GM19438 (cell line): Measurements from ENCODE around the gene DOHH.

Experiments
- ATAC-seq: cut with Tn5 transposase; IDR thresholded peaks from one replicate; pipeline ENCODE4 v1.9.1; 2021; ENCODE audit warnings: low read depth; ENCODE audit not compliant: unreplicated experiment

Gene DOHH

DNA sequence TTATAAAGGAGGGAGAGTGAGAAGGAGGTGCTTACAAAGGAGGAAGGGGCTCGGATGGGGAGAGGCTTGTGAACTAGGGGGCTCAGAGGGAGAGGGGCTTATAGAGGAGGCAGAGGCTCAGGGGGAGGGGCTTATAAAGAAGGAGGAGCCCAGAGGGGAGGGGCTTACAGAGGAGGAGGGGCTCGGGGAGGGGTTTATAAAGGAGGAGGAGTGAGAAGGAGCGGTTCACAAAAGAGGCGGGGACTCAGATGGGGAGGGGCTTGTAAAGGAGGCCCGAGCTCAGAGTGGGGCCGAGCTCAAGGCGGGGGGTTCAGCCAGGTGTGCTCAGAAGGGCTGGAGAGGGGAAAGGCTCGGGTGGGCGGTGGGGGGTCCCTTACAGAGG, 20.6 kb downstream of the DOHH start:
- no peak for ATAC-seq

DNA sequence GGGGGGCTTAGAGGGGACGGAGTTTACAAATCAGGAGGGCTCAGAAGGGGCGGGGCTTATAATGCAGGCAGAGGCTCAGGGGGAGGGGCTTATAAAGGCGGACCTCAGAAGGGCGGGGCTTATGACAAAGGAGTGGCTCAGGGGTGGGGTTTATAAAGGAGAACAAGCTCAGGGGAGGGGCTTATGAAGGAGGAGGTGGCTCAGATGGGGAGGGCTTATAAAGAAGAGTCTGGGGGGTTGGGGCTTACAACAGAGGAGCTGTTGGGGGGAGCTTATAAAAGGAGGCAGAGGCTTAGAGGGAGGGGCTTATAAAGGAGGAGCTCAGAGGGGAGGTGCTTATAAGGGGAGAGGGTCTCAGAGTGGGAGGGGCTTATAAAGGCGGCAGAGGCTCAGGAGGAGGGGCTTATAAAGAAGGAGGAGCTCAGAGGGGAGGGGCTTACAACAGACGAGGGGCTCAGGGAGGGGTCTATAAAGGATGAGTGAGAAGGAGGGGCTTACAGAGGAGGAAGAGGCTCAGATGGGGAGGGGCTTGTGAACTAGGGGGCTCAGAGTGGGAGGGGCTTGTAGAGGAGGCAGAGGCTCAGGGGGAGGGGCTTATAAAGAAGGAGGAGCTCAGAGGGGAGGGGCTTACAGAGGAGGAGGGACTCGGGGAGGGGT, 21.2 kb downstream of the DOHH start:
- no peak for ATAC-seq

DNA sequence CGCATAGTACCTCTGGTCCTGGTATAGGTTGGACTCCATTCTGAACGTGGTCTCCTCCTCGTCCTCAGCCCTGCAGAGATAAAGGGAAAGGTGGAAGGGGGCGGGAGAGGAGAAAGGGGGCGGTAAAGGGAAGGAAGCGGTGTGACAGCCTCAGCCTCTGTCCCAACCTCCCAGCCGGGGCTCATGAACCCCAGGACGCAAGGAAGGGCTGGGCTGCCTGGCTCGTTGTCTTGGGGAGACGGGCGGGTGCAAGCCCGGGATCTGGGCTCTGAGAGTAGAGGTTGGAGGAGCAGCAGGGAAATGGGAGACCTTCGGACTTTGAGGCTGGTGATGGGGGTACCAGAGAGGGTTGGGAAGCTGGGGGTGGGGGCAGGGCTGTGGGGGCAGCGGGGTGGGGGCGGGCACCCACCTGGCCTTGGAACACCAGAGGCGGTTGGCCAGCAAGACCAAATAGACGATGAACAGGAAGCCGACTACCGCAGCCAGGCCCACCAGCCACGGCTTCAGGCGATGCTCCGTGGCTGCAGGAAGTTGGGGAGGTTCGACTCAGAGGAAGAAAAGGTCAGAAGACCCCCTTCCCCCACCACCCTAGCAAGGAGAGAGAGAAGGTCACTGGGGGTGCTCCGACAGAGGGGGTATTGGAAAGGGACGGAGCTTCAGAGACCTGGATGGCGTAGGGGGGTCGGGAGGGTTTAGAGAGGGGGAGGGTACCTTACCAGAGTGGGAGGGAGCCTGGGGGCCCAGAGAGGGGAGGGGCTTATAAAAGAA, 21.9 kb downstream of the DOHH start:
- ATAC-seq, result no peak

DNA sequence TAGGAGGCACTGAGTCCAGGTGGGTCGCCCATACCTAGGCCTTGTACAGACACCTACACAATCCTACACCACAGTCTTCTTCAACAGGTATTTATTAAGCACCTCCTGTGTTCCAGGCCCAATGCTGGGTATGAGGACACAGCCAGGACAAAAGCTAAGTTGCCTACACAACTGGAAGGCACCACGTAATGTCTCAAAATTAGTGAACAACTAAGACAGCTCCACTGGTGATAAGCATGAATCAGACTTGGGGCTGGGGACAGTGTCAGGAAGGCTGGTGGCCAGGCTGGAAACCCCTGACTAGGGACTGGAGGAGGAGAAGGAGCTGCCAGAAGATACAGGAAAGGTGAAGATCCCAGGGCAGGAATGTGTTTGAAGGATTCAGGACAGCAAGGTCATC, 22.5 kb downstream of the DOHH start:
- ATAC-seq, result no peak

DNA sequence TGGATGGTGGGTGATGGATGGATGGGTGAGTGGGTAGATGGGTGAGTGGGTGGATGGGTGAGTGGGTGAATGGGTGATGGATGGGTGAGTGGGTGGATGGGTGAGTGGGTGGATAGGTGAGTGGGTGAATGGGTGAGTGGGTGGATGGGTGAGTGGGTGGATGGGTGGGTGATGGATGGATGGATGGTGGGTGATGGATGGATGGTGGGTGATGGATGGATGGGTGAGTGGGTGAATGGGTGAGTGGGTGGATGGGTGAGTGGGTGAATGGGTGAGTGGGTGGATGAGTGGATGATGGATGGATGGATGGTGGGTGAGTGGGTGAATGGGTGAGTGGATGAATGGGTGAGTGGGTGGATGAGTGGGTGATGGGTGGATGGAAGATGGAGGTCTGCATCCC, 23.0 kb downstream of the DOHH start:
- no peak for ATAC-seq

DNA sequence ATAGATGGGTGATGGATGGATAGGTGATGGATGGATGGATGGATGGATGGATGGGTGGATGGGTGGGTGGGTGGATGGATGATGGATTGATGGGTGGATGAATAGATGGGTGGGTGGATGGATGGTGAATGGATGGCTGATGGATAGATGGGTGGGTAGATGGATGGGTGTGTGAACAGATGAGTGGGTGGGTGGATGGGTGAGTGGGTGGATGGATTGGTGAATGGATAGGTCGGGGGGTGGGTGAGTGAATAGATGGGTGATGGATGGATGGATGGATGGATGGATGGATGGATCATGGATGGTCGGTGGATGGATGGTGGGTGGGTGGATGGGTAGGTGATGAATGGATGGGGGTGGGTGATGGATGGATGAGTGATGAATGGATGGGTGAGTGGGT, 23.6 kb downstream of the DOHH start:
- ATAC-seq, result no peak

DNA sequence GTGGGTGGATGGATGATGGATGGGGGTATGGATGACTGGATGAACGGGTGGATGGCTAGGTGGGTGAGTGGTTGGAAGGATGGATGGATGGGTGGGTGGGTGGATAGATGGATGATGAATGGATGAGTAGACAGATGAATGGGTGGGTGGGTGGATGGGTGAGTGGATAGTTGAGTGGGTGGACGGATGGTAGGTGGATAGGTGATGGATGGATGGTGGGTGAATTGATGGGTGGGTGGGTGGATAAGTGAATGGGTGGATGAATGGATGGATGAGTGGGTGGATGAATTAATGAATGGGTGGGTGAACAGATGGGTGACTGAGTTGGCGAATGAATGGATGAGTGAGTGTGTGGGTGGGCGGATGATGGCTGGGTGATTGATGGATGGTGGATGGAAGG, 25.0 kb downstream of the DOHH start:
- no peak for ATAC-seq

DNA sequence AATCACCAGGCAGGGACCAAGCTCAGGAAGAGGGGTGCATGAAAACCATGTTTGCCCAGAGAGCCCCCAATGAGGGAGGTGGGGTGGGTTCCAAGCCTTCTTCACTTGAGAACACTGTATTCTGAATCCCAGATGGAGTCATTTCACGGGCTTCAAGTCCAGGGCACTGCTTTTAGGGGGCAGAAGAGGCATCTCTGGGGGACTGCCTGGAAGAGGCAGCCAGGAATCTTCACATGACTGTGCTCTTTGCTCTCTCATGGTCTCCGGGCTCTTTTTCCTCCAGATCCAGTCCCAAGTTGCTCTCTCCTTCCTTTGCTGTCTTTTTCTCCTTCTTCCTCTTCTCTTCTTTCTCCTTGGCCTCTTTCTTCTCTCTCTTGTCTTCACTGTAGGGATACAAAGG, 25.9 kb downstream of the DOHH start:
- no peak for ATAC-seq

DNA sequence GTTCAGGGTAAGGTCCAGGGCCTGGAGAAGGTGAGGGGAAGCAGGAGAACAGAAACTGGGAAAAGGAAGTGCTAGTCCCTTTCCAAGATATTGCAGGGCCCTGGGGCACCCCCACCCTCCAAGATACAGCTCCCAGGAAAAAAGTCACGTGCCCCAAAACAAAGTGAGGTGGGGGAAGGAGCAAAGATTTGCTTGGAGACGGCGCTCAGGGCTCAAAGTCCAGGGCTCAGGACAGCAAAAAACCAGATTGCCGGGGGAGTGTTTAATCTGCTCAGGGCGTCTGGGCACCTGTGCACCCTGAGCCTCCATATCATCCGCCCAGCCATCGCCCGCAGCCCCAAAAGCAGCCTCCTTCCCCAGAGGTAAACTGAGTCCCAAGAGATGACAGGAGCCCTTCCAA, 26.5 kb downstream of the DOHH start:
- ATAC-seq, result no peak

DNA sequence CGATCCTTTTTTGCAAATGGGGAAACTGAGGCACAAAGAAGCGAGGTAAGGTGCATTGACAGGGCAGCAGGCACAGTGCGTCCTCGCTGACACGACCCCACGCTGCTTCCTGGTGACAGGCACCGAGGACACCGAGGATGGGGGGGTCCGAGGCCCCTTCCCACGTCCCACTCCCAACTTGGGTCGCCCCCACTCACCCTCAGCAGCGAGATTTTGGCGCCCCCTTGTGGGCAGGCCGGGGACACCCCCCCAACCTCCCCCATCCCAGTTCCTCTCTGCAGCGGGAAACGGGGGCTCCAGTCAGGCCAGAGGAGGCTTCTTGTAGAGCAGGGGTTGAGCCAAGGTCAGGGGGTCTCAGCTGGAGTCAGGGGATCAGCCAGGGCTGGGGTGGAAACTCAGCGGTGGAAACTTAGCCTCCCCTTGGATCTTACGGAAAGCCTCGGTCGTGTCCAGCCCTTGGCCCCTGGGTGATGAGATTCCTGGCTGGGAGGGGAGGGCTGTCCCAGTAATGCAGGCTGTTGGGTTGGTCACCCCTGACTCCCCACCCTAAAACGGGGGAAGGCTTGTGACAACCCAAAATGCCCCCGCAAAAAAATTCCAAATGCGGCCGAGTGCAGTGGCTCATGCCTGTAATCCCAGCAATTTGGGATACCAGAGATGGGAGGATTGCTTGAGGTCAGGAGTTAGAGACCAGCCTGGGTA, 28.4 kb downstream of the DOHH start:
- ATAC-seq, result no peak

DNA sequence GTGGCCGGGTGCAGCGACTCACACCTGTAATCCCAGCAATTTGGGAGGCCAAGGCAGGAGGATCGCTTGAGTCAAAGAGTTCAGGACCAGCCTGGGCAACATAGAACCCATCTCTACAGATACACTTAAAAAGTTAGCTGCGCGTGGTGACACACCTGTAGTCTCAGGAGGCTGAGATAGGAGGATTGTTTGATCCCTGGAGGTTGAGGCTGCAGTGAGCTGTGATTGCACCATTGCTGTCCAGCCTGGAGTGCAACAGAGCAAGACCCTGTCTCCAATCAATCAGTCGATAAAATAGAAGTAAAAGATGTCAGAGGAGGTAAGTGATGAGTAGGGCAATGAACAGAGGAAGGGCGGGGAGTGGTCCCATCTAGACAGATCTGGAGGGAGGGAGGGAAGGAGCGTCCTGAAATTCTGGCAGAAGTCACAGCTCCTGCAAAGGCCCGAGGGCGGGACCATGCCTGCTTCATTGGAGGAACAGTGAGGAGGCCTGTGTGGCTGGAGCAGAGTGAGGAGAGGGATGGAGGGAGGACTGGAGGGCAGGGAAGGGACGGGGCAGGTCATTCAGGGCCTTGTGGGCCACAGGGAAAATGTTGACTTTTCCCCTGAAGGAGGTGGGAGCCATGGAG, 29.9 kb downstream of the DOHH start:
- no peak for ATAC-seq

DNA sequence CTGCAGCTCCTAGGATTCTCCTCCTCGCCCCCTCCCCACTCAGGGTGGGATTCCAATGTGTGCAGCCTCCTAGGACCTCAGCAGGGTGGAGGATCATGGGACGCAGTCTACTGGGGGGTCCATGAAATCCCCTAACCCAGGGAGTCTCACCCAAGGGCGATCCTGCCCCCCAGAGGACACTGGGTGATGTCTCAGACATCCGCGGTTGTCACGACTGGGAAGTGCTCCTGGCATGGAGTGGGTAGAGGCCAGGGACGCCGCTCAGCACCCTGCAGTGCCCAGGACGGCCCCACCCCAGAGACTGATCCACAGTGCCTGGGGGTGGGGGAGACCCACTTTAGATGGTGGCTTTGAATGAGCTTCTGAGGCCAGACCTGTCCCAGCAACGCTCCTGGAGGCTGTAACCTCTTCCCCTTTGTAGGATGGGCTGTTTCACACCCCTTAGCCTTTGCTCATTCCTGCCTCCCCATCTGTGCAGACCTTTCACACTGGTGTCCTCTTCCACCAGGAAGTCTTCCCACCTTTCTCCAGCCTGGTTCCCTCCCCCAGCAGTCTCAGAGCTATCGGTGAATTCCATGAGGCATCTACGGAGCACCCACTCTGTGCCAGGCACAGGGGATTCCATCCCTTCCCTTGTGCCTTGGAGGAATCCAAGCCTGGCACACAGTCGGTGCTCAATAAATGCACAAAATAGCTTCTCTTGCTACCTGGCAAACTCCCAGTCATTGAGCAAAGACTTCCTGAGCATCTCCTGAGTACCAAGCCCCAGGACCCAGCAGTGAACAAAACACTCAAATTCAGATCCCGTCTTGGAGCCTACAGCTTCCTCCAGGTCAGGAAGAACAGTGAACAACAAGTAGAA, 30.6 kb downstream of the DOHH start:
- ATAC-seq, result no peak

DNA sequence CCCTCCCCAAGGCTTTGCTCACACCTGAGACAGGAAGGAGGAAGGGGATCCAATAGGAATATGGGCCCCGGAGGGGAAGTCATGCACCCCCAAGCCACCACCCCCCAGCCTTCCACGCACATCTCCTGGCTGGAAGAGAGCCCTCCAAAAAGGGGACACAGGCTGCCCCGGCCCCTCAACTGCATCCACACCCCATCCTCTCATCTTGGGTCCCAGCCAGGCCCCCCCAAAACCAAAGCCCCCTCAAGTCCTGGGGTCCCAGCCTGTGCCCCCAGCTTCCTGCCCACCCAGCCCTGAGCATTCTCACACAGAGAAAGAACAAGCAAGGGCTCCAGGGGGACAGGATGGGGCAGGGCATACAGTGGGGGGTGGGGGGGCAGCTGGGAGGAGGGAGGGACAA, 32.3 kb downstream of the DOHH start:
- no peak for ATAC-seq

DNA sequence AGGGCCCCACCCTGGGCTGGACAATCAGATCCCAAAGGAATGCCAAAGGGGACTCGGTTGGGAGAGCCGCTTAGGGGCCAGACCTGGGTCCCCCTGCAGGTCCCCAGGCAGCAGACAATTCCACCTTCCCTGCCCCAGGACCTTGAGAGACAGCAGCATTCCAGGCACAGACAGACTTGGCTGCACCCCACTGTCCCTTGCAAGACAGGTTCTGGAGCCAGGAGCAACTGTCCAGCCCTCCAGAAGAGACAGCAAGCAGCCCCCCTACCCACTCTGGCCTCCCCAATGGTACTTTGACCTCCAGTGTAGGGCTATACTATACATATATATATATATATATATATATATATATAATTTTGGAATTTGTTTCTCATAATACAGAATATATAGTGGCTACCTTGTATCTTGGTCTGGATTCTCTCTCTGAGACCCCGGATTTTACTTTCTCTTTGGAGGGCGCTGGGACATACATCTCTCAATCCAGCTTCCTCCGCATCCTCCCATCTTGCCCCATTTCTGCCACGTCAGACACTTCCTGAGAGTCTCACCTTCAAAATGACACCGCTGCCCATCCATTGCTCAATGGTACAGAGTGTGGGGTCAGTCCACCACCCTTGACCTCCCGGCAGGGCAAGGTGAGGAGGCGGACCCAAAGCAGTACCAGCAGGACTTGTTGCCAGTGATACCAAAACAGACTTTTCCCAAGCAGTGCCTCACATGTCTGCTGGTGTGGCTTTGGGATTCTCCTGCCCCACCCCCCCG, 32.9 kb downstream of the DOHH start:
- ATAC-seq, result no peak

DNA sequence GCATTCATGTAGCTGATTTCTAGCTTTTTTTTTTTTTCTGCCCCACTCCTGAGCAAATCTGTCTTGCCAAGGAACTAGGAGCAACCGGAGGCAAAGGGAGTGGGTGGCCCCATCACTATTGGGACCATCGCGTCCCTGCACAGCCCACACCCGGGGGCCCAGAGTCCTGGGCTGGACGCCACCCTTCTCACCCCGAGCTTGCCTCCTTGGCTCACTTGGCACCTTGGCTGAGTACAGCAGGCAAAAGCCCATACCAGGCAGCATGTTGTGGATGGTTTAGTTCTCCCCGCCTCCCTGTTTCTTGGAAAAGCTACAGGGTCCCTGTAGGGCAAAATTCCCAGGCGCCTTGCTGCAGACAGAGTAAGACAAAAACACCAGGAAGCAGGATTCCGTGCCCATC, 33.8 kb downstream of the DOHH start:
- ATAC-seq, result no peak

DNA sequence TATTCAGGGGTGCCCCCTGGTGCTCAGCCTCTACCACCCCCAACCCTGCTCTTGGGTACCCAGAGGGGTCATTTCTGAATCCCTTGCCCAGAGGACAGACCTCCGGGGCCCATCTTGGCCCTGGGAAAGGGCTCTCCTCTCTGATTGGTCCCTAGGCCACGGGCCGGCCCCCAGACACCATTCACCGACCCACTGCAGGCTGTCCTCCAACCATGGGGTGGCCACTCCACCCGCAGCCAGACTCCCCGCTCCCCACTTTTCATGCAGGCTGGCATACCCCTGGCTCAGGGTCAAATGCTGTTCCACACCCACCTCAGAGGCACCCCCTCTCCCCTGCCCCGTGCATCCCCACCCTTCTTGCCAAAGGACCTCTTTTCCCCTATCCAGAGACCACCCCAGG, 34.9 kb downstream of the DOHH start:
- no peak for ATAC-seq

DNA sequence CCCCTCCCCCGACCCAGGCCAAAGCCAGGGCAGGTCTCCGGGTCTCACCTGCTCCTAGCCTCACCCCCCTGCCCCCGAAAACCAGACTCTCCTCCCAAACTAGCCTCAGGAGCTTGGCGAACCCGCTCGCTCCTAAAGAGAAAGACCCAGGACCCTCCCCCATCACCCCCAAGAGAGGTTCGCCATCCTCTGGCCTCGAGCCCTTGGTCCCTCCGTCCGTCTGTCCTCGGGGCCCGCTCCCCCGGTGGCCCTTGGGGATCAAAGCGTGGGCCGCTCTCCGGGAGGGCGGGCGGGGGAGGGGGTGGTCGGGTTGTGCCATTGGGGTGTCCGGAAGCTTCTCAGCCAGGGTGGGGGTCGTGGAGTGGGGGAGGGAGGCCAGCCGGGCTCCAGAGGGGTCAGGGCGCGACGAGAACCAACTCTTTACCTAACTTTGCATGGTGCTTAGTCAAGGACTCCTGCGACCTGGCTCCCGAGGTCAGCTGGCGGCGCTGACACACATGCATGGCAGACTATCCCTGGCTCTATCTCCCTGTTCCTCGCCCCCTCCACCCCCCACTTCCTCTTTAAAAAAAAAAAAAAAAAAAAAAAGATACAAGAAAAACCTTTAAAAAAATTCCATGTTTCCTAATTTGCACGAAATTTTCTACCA, 35.8 kb downstream of the DOHH start:
- no peak for ATAC-seq

DNA sequence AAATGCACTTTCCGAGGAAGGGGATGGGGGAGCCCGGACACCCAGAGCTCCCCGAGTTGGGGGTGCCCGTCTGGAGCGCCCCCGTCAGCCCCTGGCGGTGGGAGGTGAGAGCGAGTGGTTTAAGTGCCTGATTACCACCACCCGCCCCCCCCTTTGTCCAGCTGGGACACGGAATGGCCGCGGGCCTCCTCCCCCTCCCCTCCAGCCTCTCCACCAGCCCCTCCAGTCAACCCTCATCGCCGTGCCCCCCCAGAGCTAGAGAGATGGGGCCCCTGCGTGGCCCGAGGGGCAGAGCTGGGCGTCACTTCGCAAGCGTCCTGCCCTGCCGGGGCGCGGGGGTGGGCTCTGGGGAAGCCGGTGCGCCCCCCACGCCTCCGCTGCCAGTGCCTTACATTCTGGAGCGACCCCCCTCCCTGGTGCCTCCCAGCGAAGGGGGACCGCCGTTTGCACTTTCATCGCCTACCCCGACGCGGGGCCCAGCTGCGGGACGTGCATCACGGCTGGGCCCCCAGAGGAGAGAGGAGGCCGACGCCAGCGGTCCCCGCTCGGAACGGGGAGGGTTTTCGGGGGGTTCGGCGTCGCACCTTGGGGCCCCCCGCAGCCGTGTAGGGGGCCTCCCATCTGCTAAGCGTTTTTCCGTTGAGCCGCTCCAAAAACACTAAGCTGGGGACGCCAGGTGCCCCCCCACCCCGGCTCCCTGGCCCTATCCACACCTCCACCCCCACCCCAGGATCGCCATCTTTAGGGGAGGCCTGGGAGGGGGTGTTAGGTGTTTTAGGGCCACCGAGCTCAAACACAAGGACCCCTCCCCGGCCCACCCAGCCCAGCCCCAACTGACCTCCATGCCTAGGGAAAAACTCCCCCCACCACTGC, 36.5 kb downstream of the DOHH start:
- ATAC-seq, result no peak
